Measurements from ENCODE around the gene WDFY4. TPM values are rescaled to one million over a fixed set of nuclear protein-coding genes. Genes with fewer than 3 reads are reported as not detected.

Gene WDFY4
- total and polyA plus RNA-seq, 2 experiments from 2014 or later = not detected

DNA sequence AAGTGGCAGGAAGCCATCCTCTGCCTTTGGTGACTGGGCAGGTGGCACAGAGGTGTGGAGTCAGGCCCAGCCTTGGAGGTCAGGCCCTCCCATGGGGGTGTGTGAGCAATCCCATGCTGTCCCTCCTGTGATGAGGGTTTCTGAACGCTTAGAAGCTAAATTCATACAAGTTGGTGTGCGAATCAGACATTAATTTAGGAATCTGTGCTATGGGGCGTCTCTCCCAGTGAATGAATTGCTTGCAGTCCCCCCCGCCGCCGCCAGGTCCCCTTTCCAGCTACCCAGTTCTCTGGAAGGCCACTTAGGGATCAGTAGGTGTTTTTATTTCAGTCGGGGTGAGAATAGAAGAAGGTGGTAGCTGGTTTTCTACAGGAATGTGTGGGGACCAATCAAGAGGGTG is 217.4 kb downstream of the WDFY4 start:
- Histone ChIP-seq H3K4me1 (ENCODE audit: insufficient read depth) (no peaks in the 10 kb centered on the region), H2AFZ (no peak overlapping the region), H3K4me2 (ENCODE audit: unreplicated experiment) (no peak overlapping the region), H3K79me2 (ENCODE audit: insufficient read depth) (no peaks in the 10 kb centered on the region), H3K27ac (no peak overlapping the region), H3K9me2 (ENCODE audit: insufficient read depth) (no peaks in the 10 kb centered on the region), H3K27me3 (replicated peaks; ENCODE audit: insufficient read depth) (peaks cover 19% of the 10 kb centered on the region), H3K9me3 (ENCODE audit: low read depth) (no peaks in the 10 kb centered on the region), H4K20me1 (ENCODE audit: insufficient read depth) (no peaks in the 10 kb centered on the region), H3K9ac (no peak overlapping the region), H3K4me3 (no peak overlapping the region), H3F3A (ENCODE audit: insufficient read depth) (no peaks in the 10 kb centered on the region), H3K36me3 (ENCODE audit: low read depth) (no peaks in the 10 kb centered on the region)
- no peak for TF ChIP-seq EZH2phosphoT487 (IDR thresholded peaks at IDR 0.05; ENCODE audit: insufficient read depth, low read depth)
- TF ChIP-seq EZH2 (IDR thresholded peaks at IDR 0.05; ENCODE audit: insufficient read depth, poor library complexity, severe bottlenecking) = no peak
- in situ Hi-C loops (cut with MboI) = no loop called here
- DNase-seq = no peak
- WGBS, 2 experiments (ENCODE audit: low coverage in 1 of 2, low lambda C conversion rate in 2 of 2, missing lambda C conversion rate in 2 of 2) = 65 to 68% methylated on average over 7 of the region's 7 CpGs

DNA sequence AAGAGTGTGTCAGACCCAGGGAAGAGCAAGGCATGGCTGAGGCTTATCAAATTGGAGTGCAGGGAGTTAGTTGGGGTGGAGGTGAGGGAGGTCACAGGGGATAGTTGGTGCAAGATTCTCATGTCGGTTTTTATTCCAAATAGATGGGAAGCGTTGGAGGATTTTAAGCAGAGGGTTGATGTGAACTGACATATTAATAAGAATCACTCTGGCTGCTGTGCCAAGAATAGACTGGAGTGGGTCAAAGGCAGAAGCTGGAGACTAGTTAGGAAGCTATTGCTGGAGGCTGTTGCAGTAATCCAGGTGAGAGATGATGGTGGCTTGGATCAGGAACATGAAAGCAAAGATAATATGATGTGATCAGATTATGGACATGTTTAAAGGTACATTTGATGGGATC is 218.5 kb downstream of the WDFY4 start:
- 16 to 27% methylated on average over 2 of the region's 2 CpGs for WGBS, 2 experiments (ENCODE audit: low coverage in 1 of 2, low lambda C conversion rate in 2 of 2, missing lambda C conversion rate in 2 of 2)
- Histone ChIP-seq H3K27ac (no peak overlapping the region), H3F3A (ENCODE audit: insufficient read depth) (no peaks in the 10 kb centered on the region), H3K4me2 (ENCODE audit: unreplicated experiment) (no peak overlapping the region), H2AFZ (no peak overlapping the region), H3K9me3 (ENCODE audit: low read depth) (no peaks in the 10 kb centered on the region), H3K9ac (no peak overlapping the region), H3K4me1 (ENCODE audit: insufficient read depth) (no peaks in the 10 kb centered on the region), H3K79me2 (ENCODE audit: insufficient read depth) (no peaks in the 10 kb centered on the region), H3K4me3 (no peak overlapping the region), H4K20me1 (ENCODE audit: insufficient read depth) (no peaks in the 10 kb centered on the region), H3K9me2 (ENCODE audit: insufficient read depth) (no peaks in the 10 kb centered on the region), H3K27me3 (replicated peaks; ENCODE audit: insufficient read depth) (peaks cover 29% of the 10 kb centered on the region), H3K36me3 (ENCODE audit: low read depth) (no peaks in the 10 kb centered on the region)
- in situ Hi-C loops (cut with MboI) = no loop called here
- TF ChIP-seq EZH2phosphoT487 (IDR thresholded peaks at IDR 0.05; ENCODE audit: insufficient read depth, low read depth) (no peak), EZH2 (IDR thresholded peaks at IDR 0.05; ENCODE audit: insufficient read depth, poor library complexity, severe bottlenecking) (no peak)
- no peak for DNase-seq

DNA sequence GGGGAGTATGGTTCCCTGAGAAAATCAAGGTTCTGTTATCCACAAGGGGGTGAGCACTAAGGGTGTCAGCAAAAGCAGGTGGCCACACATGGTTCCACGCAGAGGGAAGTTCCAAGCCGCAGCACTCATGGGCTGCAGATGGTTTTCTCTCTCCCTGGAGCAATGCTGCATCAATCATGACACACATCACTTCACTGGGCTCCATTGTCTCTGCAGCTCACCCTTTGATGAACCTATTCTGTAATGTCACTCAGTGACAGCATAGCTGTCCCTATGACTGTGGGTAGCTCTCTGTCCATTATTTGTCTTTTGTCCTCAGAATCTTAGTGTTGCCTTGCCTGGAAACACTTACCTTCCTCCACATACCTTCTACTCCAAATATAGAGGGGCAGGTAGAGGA is 220.2 kb downstream of the WDFY4 start:
- H3K27ac ChIP-seq = no peak overlapping the region

DNA sequence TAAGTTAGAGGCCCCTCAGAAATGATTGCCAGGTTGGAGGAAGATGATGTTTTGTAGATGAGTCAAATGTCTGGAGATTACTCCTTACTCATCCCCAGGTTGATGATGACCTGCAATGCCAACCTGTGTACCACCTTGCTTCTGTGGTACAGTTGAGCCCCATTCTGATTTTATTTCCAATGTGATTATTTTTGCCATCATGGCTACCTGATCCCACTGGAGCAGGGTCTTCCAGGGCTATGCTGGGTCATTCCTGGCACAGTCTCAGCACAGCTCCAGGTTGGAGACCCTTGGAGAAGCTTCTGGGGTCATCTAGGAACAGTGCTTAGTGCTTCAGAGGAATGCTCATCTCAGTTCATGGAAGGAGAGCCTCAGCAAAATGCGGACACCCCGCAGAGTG is 220.6 kb downstream of the WDFY4 start:
- H2AFZ ChIP-seq = no peak overlapping the region
- H3F3A ChIP-seq (ENCODE audit: insufficient read depth) = no peaks in the 10 kb centered on the region
- H3K9me2 ChIP-seq (ENCODE audit: insufficient read depth) = no peaks in the 10 kb centered on the region
- H3K4me2 ChIP-seq (ENCODE audit: unreplicated experiment) = no peak overlapping the region
- no peak for DNase-seq
- H3K79me2 ChIP-seq (ENCODE audit: insufficient read depth) = no peaks in the 10 kb centered on the region
- no peaks in the 10 kb centered on the region for H3K36me3 ChIP-seq (ENCODE audit: low read depth)
- no peak overlapping the region for H3K4me3 ChIP-seq
- TF ChIP-seq EZH2phosphoT487 (IDR thresholded peaks at IDR 0.05; ENCODE audit: insufficient read depth, low read depth) (no peak), EZH2 (IDR thresholded peaks at IDR 0.05; ENCODE audit: insufficient read depth, poor library complexity, severe bottlenecking) (no peak)
- in situ Hi-C loops (cut with MboI) = no loop called here
- no peak overlapping the region for H3K9ac ChIP-seq
- 95 to 100% methylated on average over 2 of the region's 2 CpGs for WGBS, 2 experiments (ENCODE audit: low coverage in 1 of 2, low lambda C conversion rate in 2 of 2, missing lambda C conversion rate in 2 of 2)
- peaks cover 36% of the 10 kb centered on the region for H3K27me3 ChIP-seq (replicated peaks; ENCODE audit: insufficient read depth)
- no peaks in the 10 kb centered on the region for H3K4me1 ChIP-seq (ENCODE audit: insufficient read depth)
- no peaks in the 10 kb centered on the region for H4K20me1 ChIP-seq (ENCODE audit: insufficient read depth)
- H3K27ac ChIP-seq = no peak overlapping the region
- no peaks in the 10 kb centered on the region for H3K9me3 ChIP-seq (ENCODE audit: low read depth)

More for the DNA sequence above, 220.2 kb downstream of the WDFY4 start:
- Histone ChIP-seq H3K27me3 (replicated peaks; ENCODE audit: insufficient read depth) (peaks cover 36% of the 10 kb centered on the region), H2AFZ (no peak overlapping the region), H4K20me1 (ENCODE audit: insufficient read depth) (no peaks in the 10 kb centered on the region), H3K9me3 (ENCODE audit: low read depth) (no peaks in the 10 kb centered on the region), H3K79me2 (ENCODE audit: insufficient read depth) (no peaks in the 10 kb centered on the region), H3K9me2 (ENCODE audit: insufficient read depth) (no peaks in the 10 kb centered on the region), H3K4me3 (no peak overlapping the region), H3K4me2 (ENCODE audit: unreplicated experiment) (no peak overlapping the region), H3K9ac (no peak overlapping the region), H3K4me1 (ENCODE audit: insufficient read depth) (no peaks in the 10 kb centered on the region), H3F3A (ENCODE audit: insufficient read depth) (no peaks in the 10 kb centered on the region), H3K36me3 (ENCODE audit: low read depth) (no peaks in the 10 kb centered on the region)
- 93 to 96% methylated on average over 2 of the region's 2 CpGs for WGBS, 2 experiments (ENCODE audit: low coverage in 1 of 2, low lambda C conversion rate in 2 of 2, missing lambda C conversion rate in 2 of 2)
- DNase-seq = no peak
- in situ Hi-C loops (cut with MboI) = no loop called here
- no peak for TF ChIP-seq EZH2 (IDR thresholded peaks at IDR 0.05; ENCODE audit: insufficient read depth, poor library complexity, severe bottlenecking)
- no peak for TF ChIP-seq EZH2phosphoT487 (IDR thresholded peaks at IDR 0.05; ENCODE audit: insufficient read depth, low read depth)

DNA sequence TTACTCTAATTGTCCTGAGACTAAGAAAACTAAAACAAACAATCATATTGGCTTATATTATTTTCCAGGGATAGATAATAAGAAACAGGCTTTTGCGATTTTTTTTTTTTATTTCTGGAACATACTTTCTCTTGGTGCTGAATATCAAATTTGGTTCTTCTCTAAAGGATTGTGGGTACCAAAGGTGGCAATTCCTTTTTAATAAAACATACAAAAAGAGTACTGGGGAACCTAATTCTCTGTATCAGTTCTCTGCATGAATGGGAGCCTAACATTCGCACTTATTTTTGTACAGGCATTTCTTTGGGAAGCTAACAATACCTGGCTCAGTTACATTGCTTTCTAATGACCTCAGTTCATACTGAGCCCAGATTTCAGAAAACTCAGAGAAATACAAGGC is 222.2 kb downstream of the WDFY4 start:
- H3K4me2 ChIP-seq (ENCODE audit: unreplicated experiment) = no peak overlapping the region
- 3 to 4% methylated on average over 2 of the region's 2 CpGs for WGBS, 2 experiments (ENCODE audit: low coverage in 1 of 2, low lambda C conversion rate in 2 of 2, missing lambda C conversion rate in 2 of 2)
- in situ Hi-C loops (cut with MboI) = no loop called here

More for the DNA sequence above, 222.2 kb downstream of the WDFY4 start:
- Histone ChIP-seq H3K4me1 (ENCODE audit: insufficient read depth) (no peaks in the 10 kb centered on the region), H3K9me2 (ENCODE audit: insufficient read depth) (no peaks in the 10 kb centered on the region), H3K9me3 (ENCODE audit: low read depth) (no peaks in the 10 kb centered on the region), H3K36me3 (ENCODE audit: low read depth) (no peaks in the 10 kb centered on the region), H3K27me3 (replicated peaks; ENCODE audit: insufficient read depth) (peaks cover 41% of the 10 kb centered on the region), H3K79me2 (ENCODE audit: insufficient read depth) (no peaks in the 10 kb centered on the region), H4K20me1 (ENCODE audit: insufficient read depth) (no peaks in the 10 kb centered on the region), H2AFZ (no peak overlapping the region), H3F3A (ENCODE audit: insufficient read depth) (no peaks in the 10 kb centered on the region), H3K27ac (no peak overlapping the region), H3K4me3 (no peak overlapping the region), H3K9ac (no peak overlapping the region)
- DNase-seq = no peak
- TF ChIP-seq EZH2phosphoT487 (IDR thresholded peaks at IDR 0.05; ENCODE audit: insufficient read depth, low read depth) = no peak
- TF ChIP-seq EZH2 (IDR thresholded peaks at IDR 0.05; ENCODE audit: insufficient read depth, poor library complexity, severe bottlenecking) = no peak
